HepG2 (cell line): Measurements from ENCODE around the gene KLHL12. TPM values are rescaled to one million over a fixed set of nuclear protein-coding genes. Genes with fewer than 3 reads are reported as not detected.
A peak's percentile ranks its signal among the peaks of the same experiment; 100 is the strongest.

Experiments used
- ATAD3A ChIP-seq: sonication (generic); formaldehyde crosslinking; IDR thresholded peaks from 2 replicates; pipeline ENCODE4 v1.4.0; 2020; ENCODE audit warnings: missing genetic modification reagents
- CEBPB ChIP-seq: IDR thresholded peaks from 2 replicates; pipeline ENCODE4 v1.6.1; 2011; ENCODE audit warnings: low read depth, low read length, improper control_type of control experiment, borderline replicate concordance
- HMGXB3 ChIP-seq: sonication (generic); formaldehyde crosslinking; IDR thresholded peaks from 2 replicates; pipeline ENCODE4 v1.4.0; 2020; ENCODE audit warnings: missing genetic modification reagents, borderline replicate concordance
- HNRNPK ChIP-seq: fragments of 200-400 bp; formaldehyde crosslinking; IDR thresholded peaks from 2 replicates; pipeline ENCODE4 v1.6.1; 2018; ENCODE audit warnings: low read length, low read depth, moderate library complexity, mild to moderate bottlenecking; ENCODE audit not compliant: poor library complexity, severe bottlenecking
- KLF11 ChIP-seq: IDR thresholded peaks from 2 replicates; pipeline ENCODE4 v1.6.1; 2016; ENCODE audit warnings: missing compliant biosample characterization
- NFKB2 ChIP-seq: sonication (generic); formaldehyde crosslinking; IDR thresholded peaks from 2 replicates; pipeline ENCODE4 v1.4.0; 2020; ENCODE audit warnings: missing genetic modification reagents, borderline replicate concordance
- NPAS2 ChIP-seq: sonication (generic); formaldehyde crosslinking; IDR thresholded peaks from 2 replicates; pipeline ENCODE4 v1.8.0; 2022; ENCODE audit warnings: mild to moderate bottlenecking, missing genetic modification reagents, borderline replicate concordance
- PHB2 ChIP-seq: fragments of 450-650 bp; IDR thresholded peaks from 2 replicates; pipeline ENCODE4 v1.6.1; 2018; ENCODE audit not compliant: partially characterized antibody
- PRDM15 ChIP-seq: sonication (generic); formaldehyde crosslinking; IDR thresholded peaks from 2 replicates; pipeline ENCODE4 v1.4.0; 2020; ENCODE audit warnings: missing genetic modification reagents
- YEATS4 ChIP-seq: sonication (generic); formaldehyde crosslinking; IDR thresholded peaks from 2 replicates; pipeline ENCODE4 v1.4.0; 2020; ENCODE audit warnings: missing genetic modification reagents, borderline replicate concordance
- ZNF496 ChIP-seq: sonication (generic); formaldehyde crosslinking; IDR thresholded peaks from 2 replicates; pipeline ENCODE4 v1.8.1; 2023; ENCODE audit warnings: mild to moderate bottlenecking, moderate library complexity, missing genetic modification reagents; ENCODE audit not compliant: insufficient replicate concordance
- ZNF550 ChIP-seq: sonication (generic); formaldehyde crosslinking; IDR thresholded peaks from 2 replicates; pipeline ENCODE4 v1.4.0; 2020; ENCODE audit warnings: mild to moderate bottlenecking, missing genetic modification reagents, borderline replicate concordance
- ZNF746 ChIP-seq: sonication (generic); formaldehyde crosslinking; IDR thresholded peaks from 2 replicates; pipeline ENCODE4 v1.8.0; 2022; ENCODE audit warnings: mild to moderate bottlenecking, missing genetic modification reagents
- ZZZ3 ChIP-seq: sonication (generic); formaldehyde crosslinking; IDR thresholded peaks from 2 replicates; pipeline ENCODE4 v1.4.0; 2020; ENCODE audit warnings: missing genetic modification reagents, mild to moderate bottlenecking, borderline replicate concordance
- polyA plus RNA-seq, 8 experiments: library from polyadenylated mRNA; depleted of rRNA in 3 of 8; stranded (reverse) in 7 of 8; unstranded in 1 of 8; fragments of >200 nt; fragmentation: Illumina TruSeq in 4 of 8; extraction: Trizol in 4 of 8; gene quantifications; 2 replicates each; pipeline versions ENCODE4 v1.2.1 to v1.2.3, GENCODE V29; 2011 to 2016; ENCODE audit warnings: low read depth in 4 of 8, missing spikeins in 1 of 8, mixed read lengths in 1 of 8; ENCODE audit not compliant: insufficient read depth in 1 of 8
- total RNA-seq, 5 experiments: library from RNA; depleted of rRNA; stranded (reverse); fragments of >200 nt; fragmentation: Illumina TruSeq; extraction: Trizol; gene quantifications; 2 replicates each; pipeline ENCODE4 v1.2.3, GENCODE V29; 2016; ENCODE audit warnings: low read depth in 1 of 5
- TF ChIP-seq, protein P1 (sequence below): sonication (generic); formaldehyde crosslinking; IDR thresholded peaks from 2 replicates; pipeline ENCODE4 v1.5.1; 2020; ENCODE audit warnings: missing genetic modification reagents, mild to moderate bottlenecking, borderline replicate concordance
- TF ChIP-seq, protein P2 (sequence below): IDR thresholded peaks from 2 replicates; pipeline ENCODE4 v1.6.1; 2016; ENCODE audit warnings: low read depth, borderline replicate concordance
- TF ChIP-seq, protein P3 (sequence below): sonication (generic); formaldehyde crosslinking; IDR thresholded peaks from 2 replicates; pipeline ENCODE4 v1.8.0; 2022; ENCODE audit warnings: missing genetic modification reagents, mild to moderate bottlenecking, borderline replicate concordance

KLHL12 gene
- total and polyA plus RNA-seq, 2 of the 13 experiments (the other 11 are each of a cell fraction or from before 2014, with no cell fraction given): 19.2 to 25.2 TPM

- TF ChIP-seq HMGXB3 (peak; percentile 17; the same call in 1 of the 2 replicates), HNRNPK (no peak), PHB2 (no peak), CEBPB (no peak), ZNF496 (CRISPR knock-in tag) (no peak), NPAS2 (CRISPR knock-in tag) (no peak), ATAD3A (CRISPR knock-in tag) (no peak), YEATS4 (peak; percentile 77), ZNF550 (CRISPR knock-in tag) (no peak), ZNF746 (CRISPR knock-in tag) (no peak), NFKB2 (no peak), ZZZ3 (CRISPR knock-in tag) (no peak), PRDM15 (CRISPR knock-in tag) (peak; percentile 29; the same call in 1 of the 2 replicates), KLF11 (CRISPR knock-in tag) (no peak)
- TF ChIP-seq, protein P1, sequence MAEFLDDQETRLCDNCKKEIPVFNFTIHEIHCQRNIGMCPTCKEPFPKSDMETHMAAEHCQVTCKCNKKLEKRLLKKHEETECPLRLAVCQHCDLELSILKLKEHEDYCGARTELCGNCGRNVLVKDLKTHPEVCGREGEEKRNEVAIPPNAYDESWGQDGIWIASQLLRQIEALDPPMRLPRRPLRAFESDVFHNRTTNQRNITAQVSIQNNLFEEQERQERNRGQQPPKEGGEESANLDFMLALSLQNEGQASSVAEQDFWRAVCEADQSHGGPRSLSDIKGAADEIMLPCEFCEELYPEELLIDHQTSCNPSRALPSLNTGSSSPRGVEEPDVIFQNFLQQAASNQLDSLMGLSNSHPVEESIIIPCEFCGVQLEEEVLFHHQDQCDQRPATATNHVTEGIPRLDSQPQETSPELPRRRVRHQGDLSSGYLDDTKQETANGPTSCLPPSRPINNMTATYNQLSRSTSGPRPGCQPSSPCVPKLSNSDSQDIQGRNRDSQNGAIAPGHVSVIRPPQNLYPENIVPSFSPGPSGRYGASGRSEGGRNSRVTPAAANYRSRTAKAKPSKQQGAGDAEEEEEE: no peak
- TF ChIP-seq, protein P2, sequence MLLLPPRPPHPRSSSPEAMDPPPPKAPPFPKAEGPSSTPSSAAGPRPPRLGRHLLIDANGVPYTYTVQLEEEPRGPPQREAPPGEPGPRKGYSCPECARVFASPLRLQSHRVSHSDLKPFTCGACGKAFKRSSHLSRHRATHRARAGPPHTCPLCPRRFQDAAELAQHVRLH: no peak
- TF ChIP-seq, protein P3, sequence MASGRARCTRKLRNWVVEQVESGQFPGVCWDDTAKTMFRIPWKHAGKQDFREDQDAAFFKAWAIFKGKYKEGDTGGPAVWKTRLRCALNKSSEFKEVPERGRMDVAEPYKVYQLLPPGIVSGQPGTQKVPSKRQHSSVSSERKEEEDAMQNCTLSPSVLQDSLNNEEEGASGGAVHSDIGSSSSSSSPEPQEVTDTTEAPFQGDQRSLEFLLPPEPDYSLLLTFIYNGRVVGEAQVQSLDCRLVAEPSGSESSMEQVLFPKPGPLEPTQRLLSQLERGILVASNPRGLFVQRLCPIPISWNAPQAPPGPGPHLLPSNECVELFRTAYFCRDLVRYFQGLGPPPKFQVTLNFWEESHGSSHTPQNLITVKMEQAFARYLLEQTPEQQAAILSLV: 0 out of 2 replicates have a peak, but pooled peaks have one; percentile 68
Observed at GRCh38 chr1:202860744-202861419, 66.2 kb downstream of the KLHL12 start (continued).
